HG02763 (cell line): ENCODE data around the gene FBXL14.
"Not testable (repeated sequence)": the region's sequence is repeated elsewhere in the genome, so short reads cannot be mapped to it uniquely, and the experiment has no call there.

Experiments
- ATAC-seq: cut with Tn5 transposase; IDR thresholded peaks from one replicate; pipeline ENCODE4 v1.9.1; 2021; ENCODE audit warnings: mild to moderate bottlenecking, moderate library complexity; ENCODE audit not compliant: unreplicated experiment

Gene FBXL14

GRCh38 chr12:1619587-1619986 lies 25.2 kb upstream of the FBXL14 start:
- ATAC-seq, result no peak

- ATAC-seq, result no peak
Observed at GRCh38 chr12:1619159-1619558, 24.8 kb upstream of the FBXL14 start.

- ATAC-seq, result no peak
Observed at GRCh38 chr12:1618489-1618888, 24.1 kb upstream of the FBXL14 start.

- no peak for ATAC-seq
Observed at GRCh38 chr12:1616233-1617066, 22.1 kb upstream of the FBXL14 start.

- ATAC-seq, result no peak
Observed at GRCh38 chr12:1614360-1614759, 20.0 kb upstream of the FBXL14 start.

- no peak for ATAC-seq
Observed at GRCh38 chr12:1613860-1614259, 19.5 kb upstream of the FBXL14 start.

GRCh38 chr12:1611803-1612572 lies 17.6 kb upstream of the FBXL14 start:
- ATAC-seq, result no peak

GRCh38 chr12:1610072-1610643 lies 15.8 kb upstream of the FBXL14 start:
- no peak for ATAC-seq

GRCh38 chr12:1608713-1609119 lies 14.3 kb upstream of the FBXL14 start:
- no peak for ATAC-seq

GRCh38 chr12:1607940-1608712 lies 13.7 kb upstream of the FBXL14 start:
- no peak for ATAC-seq

GRCh38 chr12:1606021-1606622 lies 11.7 kb upstream of the FBXL14 start:
- peak; percentile 62 for ATAC-seq

GRCh38 chr12:1605129-1606020 lies 11.0 kb upstream of the FBXL14 start:
- ATAC-seq, result peak; percentile 44

- no peak for ATAC-seq
Observed at GRCh38 chr12:1604464-1604863, 10.1 kb upstream of the FBXL14 start.

- ATAC-seq, result no peak
Observed at GRCh38 chr12:1603269-1603993, 9.1 kb upstream of the FBXL14 start.

GRCh38 chr12:1602706-1603105 lies 8.3 kb upstream of the FBXL14 start:
- ATAC-seq, result not testable (repeated sequence)

- ATAC-seq, result no peak
Observed at GRCh38 chr12:1598757-1599156, 4.4 kb upstream of the FBXL14 start.

- no peak for ATAC-seq
Observed at GRCh38 chr12:1595690-1596347, 1.4 kb upstream of the FBXL14 start.

- ATAC-seq, result no peak
Observed at GRCh38 chr12:1595026-1595561, 713 bp upstream of the FBXL14 start.
